Colon (tissue), 2 donors: ENCODE data around the gene CDHR2.

ENCODE experiments used
- FAIRE-seq: peaks from 2 replicates; lab custom pipeline; 2012; peaks lifted over from hg19 to GRCh38; lab: Jason Lieb, UNC
- donor health status: control.
- donor health status: control.

Gene CDHR2

GRCh38 chr5:176529741-176530141 is 19.4 kb upstream of the CDHR2 start:
- no peak for FAIRE-seq

DNA sequence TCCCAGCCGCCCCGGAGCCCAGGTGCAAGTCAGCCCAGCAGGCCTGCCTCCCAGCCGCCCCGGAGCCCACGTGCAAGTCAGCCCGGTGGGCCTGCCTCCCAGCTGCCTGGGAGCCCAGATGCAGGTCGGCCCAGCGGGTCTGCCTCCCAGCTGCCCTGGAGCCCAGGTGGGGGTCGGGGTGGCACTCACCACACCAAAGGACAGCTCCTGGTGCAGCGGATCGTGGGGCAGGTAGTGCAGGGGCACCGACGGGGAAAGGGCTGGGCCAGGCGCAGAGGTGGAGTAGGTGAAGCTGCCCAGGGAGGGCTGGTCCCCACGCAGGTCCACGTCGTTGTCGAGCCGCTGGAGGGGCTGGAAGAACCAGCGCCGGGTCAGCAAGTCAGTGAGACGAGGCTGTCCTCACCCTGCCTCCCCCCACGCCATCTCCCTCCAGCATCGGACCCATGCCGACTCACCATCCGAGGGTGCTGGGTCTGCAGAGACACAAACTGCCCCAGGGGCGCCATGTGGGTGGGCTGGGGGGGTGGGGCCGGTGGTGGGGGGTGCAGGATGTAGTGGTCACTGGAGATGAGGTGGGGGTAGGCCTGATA is 18.7 kb upstream of the CDHR2 start:
- no peak for FAIRE-seq

GRCh38 chr5:176530983-176531901 is 17.9 kb upstream of the CDHR2 start:
- FAIRE-seq: no peak

- no peak for FAIRE-seq
Measured at GRCh38 chr5:176531902-176532493, 17.1 kb upstream of the CDHR2 start.

DNA sequence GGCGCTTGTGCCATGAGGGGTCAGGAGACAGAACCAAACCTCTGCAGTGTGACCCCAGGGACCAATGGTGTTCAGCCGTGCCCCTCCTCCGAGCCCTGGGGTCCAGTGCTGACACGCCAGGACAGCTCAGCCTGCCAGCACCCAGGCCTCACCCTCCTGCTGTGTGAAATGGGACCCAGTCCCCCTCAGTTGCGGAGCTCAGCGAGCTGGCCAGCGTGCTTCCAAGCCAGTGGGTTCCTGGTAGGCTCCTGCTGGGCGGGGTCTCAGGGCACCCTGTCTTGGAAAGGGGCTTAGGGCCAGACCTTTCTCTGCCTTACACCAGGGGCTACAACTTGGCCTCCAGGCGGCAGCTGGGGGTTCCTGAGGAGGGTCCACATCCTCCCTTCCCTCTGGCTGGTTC is 16.3 kb upstream of the CDHR2 start:
- FAIRE-seq: no peak

DNA sequence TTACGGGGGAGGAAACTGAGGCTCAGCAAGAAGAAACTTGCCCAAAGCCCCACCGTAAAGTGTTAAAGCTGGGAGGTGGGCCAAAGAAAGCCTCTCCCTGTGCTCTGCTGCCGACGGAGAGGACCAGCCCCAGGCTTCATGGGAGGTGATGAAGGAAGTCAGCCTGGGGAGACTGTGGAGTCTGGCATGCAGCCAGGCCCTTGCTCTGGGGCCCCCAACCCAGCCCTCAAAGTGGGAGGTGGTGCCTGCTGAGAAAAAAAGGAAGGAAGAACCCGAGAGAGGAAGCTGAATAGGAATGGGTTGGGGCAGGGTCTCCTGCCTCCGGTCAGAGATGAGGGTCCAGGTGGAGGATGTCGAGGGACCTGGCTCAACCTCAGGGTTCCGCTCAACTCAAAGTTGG is 15.8 kb upstream of the CDHR2 start:
- FAIRE-seq: no peak

DNA sequence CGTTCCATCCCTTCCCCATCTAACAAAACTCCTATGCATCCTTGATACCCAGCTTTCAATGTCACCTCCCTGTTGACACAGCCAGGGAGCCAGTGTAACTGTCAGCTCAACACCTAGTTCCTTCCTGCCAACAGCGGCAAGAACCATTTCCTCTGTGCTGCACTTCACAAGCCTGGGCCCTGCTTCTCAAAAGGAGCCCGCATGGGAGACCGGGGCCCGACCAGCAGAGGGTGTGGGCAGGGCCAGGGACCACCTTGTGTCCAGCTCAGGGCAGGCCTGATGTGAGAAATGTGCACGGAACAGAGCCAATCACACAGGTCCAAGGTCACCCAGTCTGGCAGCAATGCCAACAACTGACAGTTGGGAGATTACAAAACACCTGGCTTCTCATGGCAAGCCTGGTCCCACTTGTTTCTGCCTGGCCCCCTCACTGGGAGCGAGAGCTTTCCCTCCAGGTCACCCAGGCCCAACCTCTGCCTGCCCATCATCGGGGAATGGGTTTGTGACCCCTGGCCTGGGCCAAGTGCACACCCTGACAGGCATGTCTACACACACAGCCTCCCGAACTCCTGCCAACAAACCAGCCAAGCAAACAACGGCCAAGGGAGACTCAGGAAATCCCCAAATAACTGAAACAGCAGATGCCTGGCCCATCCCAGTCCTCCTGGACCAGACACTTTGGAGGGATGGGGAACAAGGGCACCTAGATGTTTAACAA is 15.1 kb upstream of the CDHR2 start:
- no peak for FAIRE-seq

DNA sequence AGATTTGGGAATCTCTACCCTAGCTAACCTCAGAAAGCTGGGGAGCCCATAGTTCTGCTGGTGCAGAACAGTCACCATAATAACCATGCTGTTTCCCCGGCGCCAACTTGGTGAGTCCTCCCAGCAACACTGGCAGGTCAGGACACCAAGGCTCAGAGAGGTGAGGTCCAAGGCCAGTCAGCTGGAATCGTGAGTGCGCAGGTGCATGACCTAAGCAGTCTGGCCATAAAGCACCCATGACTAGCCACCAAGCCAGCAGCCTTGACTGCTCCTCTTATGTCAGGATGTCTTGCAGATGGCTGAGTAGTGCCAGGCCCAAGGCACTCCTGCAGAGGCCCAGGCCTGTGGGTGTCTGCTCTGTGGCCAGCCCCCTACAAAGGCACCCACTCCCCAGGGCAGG is 14.5 kb upstream of the CDHR2 start:
- no peak for FAIRE-seq

GRCh38 chr5:176535101-176535663 is 14.0 kb upstream of the CDHR2 start:
- FAIRE-seq: no peak

- no peak for FAIRE-seq
Measured at GRCh38 chr5:176535664-176536131, 13.4 kb upstream of the CDHR2 start.

DNA sequence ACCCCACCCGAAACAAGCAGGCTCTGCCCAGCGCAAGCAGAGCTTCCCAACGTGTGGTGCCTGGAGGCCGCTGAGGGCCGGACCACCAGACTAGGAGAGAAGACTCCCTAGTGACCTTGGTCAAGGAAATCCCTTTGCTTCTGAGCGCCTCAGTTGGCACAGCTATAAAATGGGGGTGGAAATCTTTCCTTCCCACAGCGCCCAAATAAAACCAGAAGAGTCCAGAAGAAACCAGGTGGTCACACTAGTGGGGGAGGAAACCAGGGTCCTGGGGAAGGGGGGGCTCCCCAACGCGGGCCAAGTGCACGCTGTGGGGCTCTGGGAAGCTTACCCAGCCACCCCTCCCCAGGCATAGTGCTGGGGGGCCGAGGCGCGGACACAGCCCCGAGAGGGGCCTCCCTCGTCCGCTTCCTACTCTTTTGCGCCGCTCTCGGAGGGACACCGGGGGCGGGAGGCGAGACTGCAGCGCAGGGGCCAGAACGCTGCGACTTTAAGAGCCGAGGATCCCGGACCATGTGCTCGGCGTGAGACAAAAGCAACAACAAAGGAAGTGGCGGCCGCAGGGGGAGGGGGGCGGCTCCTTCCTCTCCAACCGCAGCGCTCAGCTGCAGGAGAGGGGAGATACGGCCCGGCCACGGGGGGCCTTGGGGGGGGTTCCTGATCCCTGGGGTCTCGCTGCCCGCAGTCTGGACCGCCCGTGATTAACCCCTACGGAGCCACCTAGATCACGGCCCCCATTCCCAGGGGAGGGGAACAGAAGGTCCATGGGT is 12.8 kb upstream of the CDHR2 start:
- FAIRE-seq: no peak

DNA sequence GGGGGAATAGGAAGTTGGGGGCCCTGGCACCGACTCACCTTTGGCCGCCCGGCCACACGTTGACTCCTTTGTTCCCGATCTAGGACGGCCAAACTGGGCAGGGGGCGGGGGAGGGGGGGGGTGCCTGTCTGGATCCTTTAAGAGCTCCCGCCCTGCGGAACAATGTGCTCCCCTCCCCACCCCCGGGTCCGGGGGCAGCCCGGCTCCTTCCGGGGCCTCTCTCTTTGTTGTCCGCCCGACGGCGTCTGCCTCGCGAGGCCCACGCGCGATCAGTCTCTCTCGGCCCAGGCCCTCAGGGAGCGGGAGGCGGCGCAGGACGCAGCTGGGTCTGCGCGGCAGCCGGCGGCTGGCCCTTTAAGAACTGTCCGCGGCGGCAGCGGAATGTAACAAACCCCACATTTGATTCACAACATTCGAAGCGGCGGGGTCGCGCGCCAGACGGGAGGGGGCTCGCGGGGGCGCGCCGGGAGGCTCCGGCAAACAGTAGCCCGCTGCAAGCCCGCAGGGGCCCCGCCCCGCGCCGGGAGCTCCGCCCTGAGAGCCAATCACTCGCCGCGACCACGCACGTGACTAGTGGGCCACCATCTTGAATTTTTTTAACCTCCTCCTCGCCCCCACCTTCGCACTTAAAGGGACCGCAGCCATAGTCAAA is 12.1 kb upstream of the CDHR2 start, which contains the start of gene RNF44:
Gene RNF44, minus strand, starts transcription at position 501 of the 652 bp plus-strand sequence. CDS start 4,930 bp downstream, outside the sequence.
- FAIRE-seq: no peak

DNA sequence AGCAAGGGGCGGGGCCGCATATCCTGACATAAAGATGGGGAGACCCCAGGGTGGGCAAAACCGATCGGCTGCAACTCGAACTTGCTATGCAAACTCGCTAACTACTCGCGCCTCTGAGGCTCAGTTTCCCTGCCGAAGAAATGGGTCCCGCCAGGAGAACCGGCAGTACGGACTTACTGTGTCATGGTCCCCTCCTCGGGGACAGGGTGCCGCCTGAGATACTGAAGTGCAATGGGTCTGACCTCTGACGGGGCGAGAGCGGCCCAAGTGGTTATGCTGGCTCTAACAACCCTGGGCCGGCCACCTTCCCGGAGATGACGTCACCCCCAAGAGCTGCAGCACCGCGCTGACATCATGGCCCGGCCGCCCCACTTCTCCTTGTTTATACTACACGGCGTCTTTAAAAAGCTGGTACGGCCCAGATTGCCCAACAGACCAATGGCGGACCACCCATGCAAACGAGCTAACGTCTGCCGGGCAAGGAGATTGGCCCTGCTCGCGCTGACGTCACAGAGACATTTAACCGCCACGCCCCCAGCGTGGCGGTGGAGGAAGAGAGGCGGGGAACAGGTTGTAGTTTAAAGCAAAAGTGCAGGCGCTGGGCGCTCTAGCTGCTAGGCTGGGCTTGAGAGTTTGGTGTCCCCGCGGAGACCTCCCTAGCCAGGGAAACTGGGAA is 11.4 kb upstream of the CDHR2 start:
- peak; percentile 10 for FAIRE-seq

DNA sequence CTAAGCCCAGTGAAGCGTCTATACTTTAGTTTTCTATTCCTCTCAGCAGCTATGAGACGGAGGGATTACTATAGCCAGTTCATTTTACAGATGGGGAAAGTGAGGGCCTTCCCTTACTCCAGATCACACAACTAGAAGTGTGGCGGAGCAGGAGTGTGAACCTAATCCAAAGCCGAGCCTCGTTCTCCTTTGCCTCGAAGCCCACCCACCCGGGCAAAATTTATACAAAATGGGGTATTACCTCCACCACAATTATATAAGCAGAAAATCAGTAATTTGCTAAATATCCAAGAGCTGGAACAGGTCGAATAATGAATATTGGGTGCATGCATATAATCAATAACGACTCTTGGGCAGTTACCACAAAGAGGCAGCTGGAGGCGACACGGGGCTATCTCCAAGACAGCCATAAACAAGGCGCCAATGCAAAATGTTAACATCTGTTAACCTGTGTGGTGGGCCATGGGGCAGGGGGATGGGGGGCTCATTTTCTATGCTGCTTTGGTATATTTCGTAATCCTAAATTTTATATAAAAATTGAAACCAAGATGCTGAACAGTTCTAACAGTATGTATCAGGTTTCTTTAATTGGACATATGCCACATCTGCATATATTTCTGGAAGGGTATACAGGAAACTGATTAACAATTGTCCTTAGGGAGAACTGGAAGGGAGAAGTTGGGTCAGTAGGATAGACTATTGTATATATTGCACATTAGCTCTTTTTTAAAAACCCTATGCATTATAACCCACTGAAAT is 10.7 kb upstream of the CDHR2 start:
- FAIRE-seq: no peak

DNA sequence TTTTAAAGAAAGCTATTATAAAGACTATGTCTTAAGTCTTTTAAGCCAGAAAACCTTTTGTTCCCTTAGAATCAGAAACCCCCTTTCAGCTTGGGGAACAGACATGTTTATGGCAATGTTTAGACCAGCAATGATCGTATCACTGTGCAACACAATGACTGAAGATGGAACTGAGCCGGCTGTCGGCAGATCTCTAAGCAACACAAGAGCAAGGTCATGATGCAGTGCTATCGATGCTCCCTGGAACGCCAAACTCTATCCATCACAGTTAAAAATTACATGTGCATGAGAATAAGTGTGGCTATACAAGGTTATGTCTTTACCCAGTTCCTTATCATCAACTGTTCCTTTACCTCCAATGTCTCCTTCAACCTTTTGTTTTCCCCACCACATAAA is 10.2 kb upstream of the CDHR2 start:
- FAIRE-seq: no peak

DNA sequence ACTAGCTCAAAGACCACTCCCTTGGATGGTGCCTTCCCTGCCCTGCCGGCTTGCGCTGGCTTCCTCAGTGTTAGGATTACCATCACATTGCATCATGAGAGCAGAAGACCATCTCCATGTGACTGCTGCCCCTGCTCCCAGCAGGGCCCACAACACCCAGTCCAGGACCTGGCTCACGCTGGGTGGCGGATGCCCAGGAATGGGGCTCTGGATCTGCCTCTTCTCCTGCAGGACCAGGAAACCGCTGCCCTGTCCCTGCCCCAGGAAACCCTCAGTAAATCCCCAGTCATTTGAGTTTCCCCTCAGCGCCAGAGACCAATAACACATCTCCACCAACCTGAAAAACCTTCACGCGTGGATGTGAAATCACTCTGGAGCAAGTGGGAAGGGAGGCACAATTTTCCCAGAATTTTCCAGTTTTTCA is 8.7 kb upstream of the CDHR2 start:
- FAIRE-seq: no peak

- no peak for FAIRE-seq
Measured at GRCh38 chr5:176540956-176541337, 8.2 kb upstream of the CDHR2 start.

DNA sequence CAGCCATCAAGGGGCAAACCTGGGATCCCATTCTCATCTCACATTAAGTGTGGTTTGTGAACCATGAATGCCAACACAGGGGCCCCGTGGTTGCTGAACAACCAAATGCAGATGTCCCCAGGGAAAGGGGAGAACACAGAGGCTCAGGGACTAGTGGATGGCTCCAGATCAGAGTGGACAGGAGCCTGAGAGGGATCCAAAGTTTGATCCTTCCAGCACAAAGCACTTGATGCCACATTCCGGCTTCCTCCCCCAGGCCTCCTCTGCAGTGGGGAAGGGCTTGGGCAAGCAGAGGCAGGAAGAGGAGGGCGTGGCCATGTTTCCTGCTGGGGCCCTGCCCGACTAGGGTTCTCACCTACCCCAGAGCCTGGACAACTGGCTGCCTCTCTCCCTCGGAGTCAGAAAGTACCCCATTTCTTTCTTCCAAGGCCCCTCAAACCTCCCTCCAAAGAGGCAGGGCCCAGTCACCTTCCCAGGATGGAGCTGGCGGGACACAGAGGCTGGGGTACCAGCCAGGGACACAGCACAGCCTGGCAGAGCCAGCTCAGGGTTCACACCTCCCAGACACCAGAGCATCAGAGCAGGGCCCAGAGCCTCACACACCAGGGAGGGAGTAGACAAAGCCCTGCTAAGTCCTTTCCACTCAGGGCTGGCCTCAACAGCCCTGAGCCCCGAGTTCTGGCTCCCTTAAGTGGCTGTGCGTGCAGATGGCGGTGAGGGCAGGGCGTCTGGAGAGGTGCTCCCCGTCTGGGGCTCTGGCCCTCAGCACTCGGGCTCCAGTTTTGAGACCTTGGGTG is 7.6 kb upstream of the CDHR2 start:
- FAIRE-seq: no peak
